Stimulated activated memory B cell treated with anti-CD40 and anti-IgM and Interleukin-4, amounts not matched to agents 10 μg/mL and 1 μg/mL and 100 μg/mL, for 72 hours (primary cell): ENCODE measurements around the gene WDR46.

Experiments used
- ATAC-seq: fragments of 150-1000 bp; cut with Tn5 transposase; 2 replicates; pipeline ENCODE4 v1.10.0; 2021
- H3K27ac Mint-ChIP-seq: one replicate; pipeline ENCODE4 v1.8.0; 2022; ENCODE audit warnings: mild to moderate bottlenecking, mixed read lengths
- H3K27me3 Mint-ChIP-seq: one replicate; pipeline ENCODE4 v1.8.0; 2022; ENCODE audit warnings: mixed read lengths
- H3K36me3 Mint-ChIP-seq: one replicate; pipeline ENCODE4 v1.8.0; 2022; ENCODE audit warnings: mixed read lengths
- H3K4me1 Mint-ChIP-seq: one replicate; pipeline ENCODE4 v1.8.0; 2022; ENCODE audit warnings: mixed read lengths
- H3K4me3 Mint-ChIP-seq: one replicate; pipeline ENCODE4 v1.8.0; 2022; ENCODE audit warnings: mild to moderate bottlenecking, moderate library complexity, mixed read lengths
- H3K9me3 Mint-ChIP-seq: one replicate; pipeline ENCODE4 v1.8.0; 2022; ENCODE audit warnings: mixed read lengths

The WDR46 gene

GRCh38 chr6:33288921-33289783, at the start of gene WDR46, which contains the start of gene PFDN6:
Gene WDR46 (minus strand): TSS chr6:33289239. CDS start chr6:33289170, 69 bp downstream.
Gene PFDN6 (plus strand): TSS chr6:33289601. CDS start chr6:33289857, 256 bp downstream.
- peaks cover 43% of the 10 kb centered on the region for H3K36me3 Mint-ChIP-seq
- H3K27ac Mint-ChIP-seq = peak within 1 kb of the TSS; percentile 87
- H3K27me3 Mint-ChIP-seq = no peaks in the 10 kb centered on the region
- peaks cover 46% of the 10 kb centered on the region for H3K4me1 Mint-ChIP-seq
- ATAC-seq = peak; percentile 98
- no peaks in the 10 kb centered on the region for H3K9me3 Mint-ChIP-seq
- H3K4me3 Mint-ChIP-seq = peak within 1 kb of the TSS; percentile 98

GRCh38 chr6:33336495-33336894, 47.5 kb upstream of the WDR46 start:
- no peak overlapping the region for H3K4me3 Mint-ChIP-seq
- H3K36me3 Mint-ChIP-seq = no peaks in the 10 kb centered on the region
- ATAC-seq = no peak
- no peaks in the 10 kb centered on the region for H3K9me3 Mint-ChIP-seq
- H3K27me3 Mint-ChIP-seq = no peaks in the 10 kb centered on the region
- H3K27ac Mint-ChIP-seq = no peak overlapping the region
- peaks cover 36% of the 10 kb centered on the region for H3K4me1 Mint-ChIP-seq

- peak overlapping the region; percentile 72 for H3K27ac Mint-ChIP-seq
- no peaks in the 10 kb centered on the region for H3K36me3 Mint-ChIP-seq
These were observed 46.9 kb upstream of the WDR46 start for GRCh38 chr6:33335916-33336315.

GRCh38 chr6:33333666-33334065, 44.6 kb upstream of the WDR46 start:
- ATAC-seq = no peak
- H3K9me3 Mint-ChIP-seq = no peaks in the 10 kb centered on the region
- no peaks in the 10 kb centered on the region for H3K27me3 Mint-ChIP-seq
- no peak overlapping the region for H3K27ac Mint-ChIP-seq
- no peak overlapping the region for H3K4me3 Mint-ChIP-seq
- H3K4me1 Mint-ChIP-seq = peaks cover 45% of the 10 kb centered on the region
- H3K36me3 Mint-ChIP-seq = no peaks in the 10 kb centered on the region

More at GRCh38 chr6:33335916-33336315, 46.9 kb upstream of the WDR46 start:
- ATAC-seq = peak; percentile 56
- Mint-ChIP-seq H3K4me3 (no peak overlapping the region), H3K9me3 (no peaks in the 10 kb centered on the region), H3K4me1 (peaks cover 42% of the 10 kb centered on the region), H3K27me3 (no peaks in the 10 kb centered on the region)

- Mint-ChIP-seq H3K27me3 (no peaks in the 10 kb centered on the region), H3K4me1 (peaks cover 49% of the 10 kb centered on the region), H3K4me3 (peak overlapping the region; percentile 38), H3K9me3 (no peaks in the 10 kb centered on the region), H3K27ac (peak overlapping the region; percentile 76), H3K36me3 (no peaks in the 10 kb centered on the region)
- no peak for ATAC-seq
These were observed 41.7 kb upstream of the WDR46 start for GRCh38 chr6:33330736-33331135.

GRCh38 chr6:33329058-33329457, 40.0 kb upstream of the WDR46 start:
- Mint-ChIP-seq H3K36me3 (no peaks in the 10 kb centered on the region), H3K4me3 (no peak overlapping the region), H3K27me3 (no peaks in the 10 kb centered on the region), H3K9me3 (no peaks in the 10 kb centered on the region), H3K4me1 (peaks cover 50% of the 10 kb centered on the region), H3K27ac (peak overlapping the region; percentile 76)
- ATAC-seq = no peak

GRCh38 chr6:33324125-33324524, 35.1 kb upstream of the WDR46 start:
- peaks cover 67% of the 10 kb centered on the region for H3K4me1 Mint-ChIP-seq
- H3K27me3 Mint-ChIP-seq = no peaks in the 10 kb centered on the region
- H3K4me3 Mint-ChIP-seq = peak overlapping the region; percentile 93
- peaks cover 36% of the 10 kb centered on the region for H3K36me3 Mint-ChIP-seq
- peak; percentile 50 for ATAC-seq
- peak overlapping the region; percentile 97 for H3K27ac Mint-ChIP-seq
- no peaks in the 10 kb centered on the region for H3K9me3 Mint-ChIP-seq

- H3K27ac Mint-ChIP-seq = peak overlapping the region; percentile 97
- peaks cover 67% of the 10 kb centered on the region for H3K4me1 Mint-ChIP-seq
- peak; percentile 1 for ATAC-seq
- no peaks in the 10 kb centered on the region for H3K27me3 Mint-ChIP-seq
- peaks cover 41% of the 10 kb centered on the region for H3K36me3 Mint-ChIP-seq
- no peaks in the 10 kb centered on the region for H3K9me3 Mint-ChIP-seq
- peak overlapping the region; percentile 93 for H3K4me3 Mint-ChIP-seq
These were observed 34.5 kb upstream of the WDR46 start for GRCh38 chr6:33323623-33323948.

GRCh38 chr6:33321227-33321626, 32.2 kb upstream of the WDR46 start:
- Mint-ChIP-seq H3K27me3 (no peaks in the 10 kb centered on the region), H3K36me3 (peaks cover 55% of the 10 kb centered on the region), H3K27ac (peak overlapping the region; percentile 97), H3K4me3 (peak overlapping the region; percentile 82), H3K9me3 (no peaks in the 10 kb centered on the region), H3K4me1 (peaks cover 85% of the 10 kb centered on the region)
- no peak for ATAC-seq

- peaks cover 86% of the 10 kb centered on the region for H3K4me1 Mint-ChIP-seq
- H3K27ac Mint-ChIP-seq = peak overlapping the region; percentile 97
- no peak for ATAC-seq
- H3K36me3 Mint-ChIP-seq = peaks cover 60% of the 10 kb centered on the region
- H3K27me3 Mint-ChIP-seq = no peaks in the 10 kb centered on the region
- no peaks in the 10 kb centered on the region for H3K9me3 Mint-ChIP-seq
- peak overlapping the region; percentile 82 for H3K4me3 Mint-ChIP-seq
These were observed 31.5 kb upstream of the WDR46 start for GRCh38 chr6:33320315-33321181.

- Mint-ChIP-seq H3K27me3 (no peaks in the 10 kb centered on the region), H3K4me3 (peak overlapping the region; percentile 2), H3K9me3 (no peaks in the 10 kb centered on the region), H3K27ac (peak overlapping the region; percentile 97), H3K36me3 (peaks cover 60% of the 10 kb centered on the region), H3K4me1 (peaks cover 92% of the 10 kb centered on the region)
- no peak for ATAC-seq
These were observed 30.9 kb upstream of the WDR46 start for GRCh38 chr6:33319939-33320314.

GRCh38 chr6:33318426-33319073, 29.5 kb upstream of the WDR46 start:
- Mint-ChIP-seq H3K36me3 (peaks cover 61% of the 10 kb centered on the region), H3K27ac (peak overlapping the region; percentile 97), H3K4me3 (peak overlapping the region; percentile 99), H3K4me1 (peaks cover 91% of the 10 kb centered on the region), H3K9me3 (no peaks in the 10 kb centered on the region), H3K27me3 (no peaks in the 10 kb centered on the region)
- ATAC-seq = no peak

GRCh38 chr6:33317669-33318425, 28.8 kb upstream of the WDR46 start, which contains the start of gene ZBTB22:
Gene ZBTB22 (minus strand): TSS chr6:33317744. CDS start chr6:33316916, 828 bp downstream.
- H3K27ac Mint-ChIP-seq = peak within 1 kb of the TSS; percentile 97
- H3K36me3 Mint-ChIP-seq = peaks cover 66% of the 10 kb centered on the region
- peaks cover 85% of the 10 kb centered on the region for H3K4me1 Mint-ChIP-seq
- H3K9me3 Mint-ChIP-seq = no peaks in the 10 kb centered on the region
- peak; percentile 79 for ATAC-seq
- H3K4me3 Mint-ChIP-seq = peak within 1 kb of the TSS; percentile 99
- no peaks in the 10 kb centered on the region for H3K27me3 Mint-ChIP-seq

- ATAC-seq = no peak
- H3K27ac Mint-ChIP-seq = peak overlapping the region; percentile 97
- H3K27me3 Mint-ChIP-seq = no peaks in the 10 kb centered on the region
- peaks cover 67% of the 10 kb centered on the region for H3K36me3 Mint-ChIP-seq
- no peaks in the 10 kb centered on the region for H3K9me3 Mint-ChIP-seq
- peak overlapping the region; percentile 99 for H3K4me3 Mint-ChIP-seq
- peaks cover 84% of the 10 kb centered on the region for H3K4me1 Mint-ChIP-seq
These were observed 28.3 kb upstream of the WDR46 start for GRCh38 chr6:33317419-33317668.
